Germinal center (tissue), 1 donor: ENCODE results near the gene SLIT3.

Experiments
- DNase-seq: peaks from one replicate; pipeline ENCODE4 v3.0.0; 2012; ENCODE audit warnings: mixed read lengths, low spot score

The SLIT3 gene

DNA sequence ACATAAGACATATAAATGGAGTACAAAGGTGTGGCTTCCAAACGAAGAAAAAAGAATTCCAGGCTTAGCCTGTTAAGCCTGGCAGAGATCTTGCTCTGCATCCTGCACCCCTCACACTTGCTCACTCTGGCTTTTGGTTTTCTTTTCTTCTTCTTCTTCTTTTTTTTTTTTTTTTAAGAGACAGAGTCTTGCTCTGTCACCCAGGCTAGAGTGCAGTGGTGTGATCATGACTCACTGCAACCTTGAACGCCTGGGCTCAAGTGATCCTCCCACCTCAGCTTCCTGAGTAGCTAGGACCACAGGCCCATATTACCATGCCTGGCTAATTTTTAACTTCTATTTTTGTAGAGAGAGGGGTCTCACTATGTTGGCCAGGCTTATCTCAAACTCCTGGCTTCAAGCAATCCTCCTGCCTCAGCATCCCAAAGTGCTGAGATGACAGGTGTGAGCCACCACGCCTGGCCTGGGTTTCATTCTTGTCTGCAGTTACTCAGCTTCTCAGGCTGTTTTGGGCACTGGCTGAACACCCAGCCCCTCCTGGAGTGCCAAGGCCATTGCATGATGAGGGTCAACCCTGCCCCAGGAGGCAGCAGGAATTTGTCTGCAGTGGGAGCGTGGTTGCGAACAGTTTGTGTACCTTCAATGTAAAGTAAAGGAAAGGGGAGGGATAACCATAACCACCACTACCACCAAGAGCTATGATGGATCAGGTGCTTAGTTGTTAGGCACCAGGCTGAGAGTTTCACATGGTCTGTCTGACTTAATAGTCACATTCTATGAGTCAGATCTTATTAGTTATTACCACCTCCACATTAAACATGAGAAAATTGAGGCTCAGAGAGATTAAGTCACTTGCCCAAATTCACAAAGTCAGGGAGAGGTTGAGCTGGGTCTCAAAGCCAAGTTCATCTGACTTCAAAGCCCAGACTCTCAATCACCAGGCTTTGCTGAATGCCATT is 502.6 kb downstream of the SLIT3 start:
- no peak for DNase-seq

GRCh38 chr5:168796593-168797580 is 504.1 kb downstream of the SLIT3 start:
- DNase-seq = no peak

DNA sequence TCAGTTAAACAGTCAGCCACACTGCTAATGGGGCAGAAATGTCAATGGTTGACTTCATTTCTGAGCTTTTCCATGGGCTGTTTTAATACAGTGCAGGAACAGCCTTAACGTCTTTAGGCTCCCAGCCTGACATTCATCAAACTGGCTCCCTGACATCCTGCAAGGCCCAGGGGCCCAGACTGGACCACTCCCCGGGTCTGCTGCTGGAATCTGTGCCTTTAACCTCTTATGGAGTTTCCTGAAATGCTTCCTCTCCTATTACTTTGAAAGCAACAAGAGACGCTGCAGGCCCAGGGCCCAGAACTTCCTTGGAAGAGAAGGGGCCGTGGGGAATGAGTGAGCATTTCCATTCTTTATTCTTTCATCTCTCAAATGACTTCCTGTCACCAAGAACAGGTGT is 504.9 kb downstream of the SLIT3 start:
- no peak for DNase-seq

DNA sequence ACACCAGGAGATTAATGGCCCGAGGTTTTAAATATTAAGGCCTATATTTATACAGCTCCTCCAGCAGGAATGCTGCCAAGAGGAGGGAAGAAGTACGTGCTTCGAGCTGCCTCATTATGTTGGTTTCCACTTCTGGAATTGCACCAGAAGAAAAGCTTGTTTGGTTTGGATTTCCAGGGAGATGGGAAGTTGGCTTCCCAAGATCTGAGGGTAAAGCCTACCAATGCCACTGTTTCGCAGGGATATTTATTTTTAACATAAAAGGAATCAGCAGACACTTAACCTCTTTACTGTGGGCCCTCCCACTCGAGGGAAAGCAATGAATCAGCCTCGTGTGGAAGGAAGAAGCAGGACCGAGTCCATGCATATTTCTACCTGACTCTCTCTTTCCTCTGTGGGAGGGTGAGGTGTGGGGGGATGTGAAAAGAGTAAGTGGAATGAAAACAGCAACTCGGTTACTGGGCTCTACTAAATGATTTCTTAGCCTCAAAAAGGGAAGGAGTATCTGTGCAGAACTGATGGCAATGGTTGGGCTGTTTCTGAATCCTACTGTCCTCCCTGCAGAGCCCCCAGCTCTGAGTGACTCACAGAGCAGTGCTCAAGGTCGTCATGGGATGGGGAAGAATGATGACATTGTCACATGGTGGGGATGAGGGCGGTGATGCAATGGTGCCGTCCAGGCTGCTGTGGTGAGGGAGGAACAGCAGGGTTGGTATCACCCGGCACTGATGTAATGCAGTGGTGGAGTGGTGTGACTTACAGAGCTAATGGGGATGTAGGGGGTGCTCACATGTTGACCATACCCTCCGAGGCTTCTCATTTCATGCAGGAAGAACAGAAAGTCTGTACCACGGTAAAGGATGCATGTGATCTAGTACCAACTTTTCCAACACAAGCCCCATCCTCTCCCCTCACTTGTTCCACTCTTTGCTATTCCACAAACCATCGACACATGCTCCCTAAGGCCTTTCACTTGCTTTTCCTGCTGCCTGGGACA is 506.8 kb downstream of the SLIT3 start:
- DNase-seq = no peak

- no peak for DNase-seq
Measured at GRCh38 chr5:168792678-168793077, 508.3 kb downstream of the SLIT3 start.

DNA sequence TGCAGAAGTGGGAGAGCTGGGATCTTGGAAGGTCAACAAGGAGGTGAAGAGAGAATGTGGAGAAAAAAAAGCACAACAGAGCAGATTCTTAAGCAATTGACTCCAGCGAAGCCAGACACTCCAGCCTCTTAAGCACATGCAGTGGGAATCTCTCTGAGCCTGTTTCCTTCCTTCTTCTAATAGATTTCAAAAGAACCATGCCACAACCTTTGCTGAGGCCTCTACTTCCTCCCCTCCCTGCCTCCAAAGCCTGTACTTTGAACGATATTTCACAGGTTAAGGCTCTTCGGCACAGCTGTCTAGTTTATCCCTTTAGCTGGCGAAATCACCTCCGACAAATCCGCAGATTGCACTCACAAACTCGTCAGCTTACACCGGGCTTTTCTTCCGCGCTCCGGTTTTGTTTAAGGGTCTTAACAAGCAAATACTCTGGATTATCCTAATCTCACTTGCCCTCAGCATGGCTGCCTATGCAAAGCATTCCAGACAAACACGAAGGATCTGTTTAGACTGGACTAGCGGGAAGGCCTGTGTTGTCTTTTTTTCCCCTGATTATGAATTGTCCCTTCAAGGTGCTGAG is 510.2 kb downstream of the SLIT3 start:
- no peak for DNase-seq

DNA sequence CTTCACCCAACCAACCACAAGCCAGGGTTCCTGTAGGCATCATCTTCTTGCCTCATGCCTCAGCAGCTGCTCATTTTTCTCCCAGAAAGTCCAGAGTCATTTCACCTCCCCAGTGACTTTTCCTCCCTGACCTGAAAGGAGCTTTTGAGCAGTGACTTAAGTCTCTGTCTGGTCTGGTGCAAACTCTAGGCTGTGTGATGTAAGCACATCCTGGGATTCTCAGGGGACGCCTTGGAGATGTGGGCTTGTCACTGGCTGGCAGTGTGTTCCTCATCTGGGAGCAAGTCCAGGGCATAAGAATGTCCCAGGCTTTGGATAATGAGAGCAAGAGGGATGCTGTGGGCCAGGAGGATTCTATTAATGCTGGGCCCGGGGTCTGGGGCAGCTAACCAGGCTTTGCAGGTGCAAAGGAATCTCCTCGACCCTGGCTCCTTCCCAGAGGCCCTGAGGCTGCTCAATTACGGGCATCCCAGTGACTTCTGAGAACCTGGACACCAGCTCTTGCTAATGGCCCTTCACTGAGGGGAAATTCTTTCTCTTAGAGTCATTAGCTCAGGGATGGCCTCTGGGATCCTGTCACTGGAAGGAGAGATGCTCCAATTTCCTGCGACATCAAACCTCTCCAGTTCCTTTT is 510.8 kb downstream of the SLIT3 start:
- DNase-seq = no peak

GRCh38 chr5:168788786-168789185 is 512.2 kb downstream of the SLIT3 start:
- no peak for DNase-seq

- no peak for DNase-seq
Measured at GRCh38 chr5:168788107-168788506, 512.8 kb downstream of the SLIT3 start.

GRCh38 chr5:168786147-168786546 is 514.8 kb downstream of the SLIT3 start:
- DNase-seq = no peak

DNA sequence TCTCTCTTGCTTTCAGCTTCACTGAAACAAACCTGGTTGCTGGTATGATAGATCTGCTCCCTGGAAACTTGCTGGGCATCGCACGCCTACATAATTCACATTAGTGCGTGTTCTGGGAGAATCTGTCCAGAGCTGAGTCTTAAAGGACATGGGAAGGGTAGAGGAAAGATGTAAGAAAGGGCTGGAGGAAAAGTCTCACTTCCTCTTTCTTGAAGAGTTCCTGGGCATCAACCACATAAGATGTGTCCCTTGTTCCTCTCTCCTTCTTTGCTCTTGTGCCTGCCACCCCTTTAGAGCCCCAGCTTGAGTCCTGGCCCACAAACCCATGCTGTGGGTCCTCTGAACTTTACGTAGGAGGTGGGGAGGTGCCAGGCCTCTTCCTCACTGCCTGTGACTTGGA is 516.5 kb downstream of the SLIT3 start:
- DNase-seq = no peak

DNA sequence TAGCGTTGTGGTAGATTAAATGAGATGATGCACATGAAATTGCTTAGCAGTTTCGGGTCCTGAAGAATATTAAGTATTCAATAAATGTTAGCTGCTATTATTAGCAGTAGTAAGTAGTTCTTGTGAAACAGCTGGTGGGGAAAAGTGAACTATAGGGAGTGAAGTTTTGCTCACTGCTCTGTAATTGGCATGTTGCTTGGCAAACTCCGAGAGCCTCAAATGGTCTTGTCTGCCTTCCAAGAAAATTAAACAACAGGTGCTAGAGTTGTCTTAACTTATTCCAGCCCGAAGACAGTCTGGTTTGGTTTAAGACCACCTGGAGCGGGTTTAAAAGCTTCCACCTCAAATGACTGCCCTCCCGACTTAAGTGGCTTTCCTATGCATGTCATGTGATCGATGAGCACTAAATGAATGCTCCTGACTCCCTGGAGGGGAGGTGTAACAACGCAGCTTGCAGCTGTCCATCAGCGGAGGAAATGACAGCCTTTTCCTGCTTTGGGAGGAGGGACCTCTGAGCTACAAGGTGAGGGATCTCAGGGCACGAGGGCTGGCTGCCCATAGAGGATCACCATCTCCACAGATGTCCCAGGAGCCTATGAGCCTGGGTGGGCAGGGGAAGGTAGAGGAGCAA is 518.9 kb downstream of the SLIT3 start:
- DNase-seq = no peak

DNA sequence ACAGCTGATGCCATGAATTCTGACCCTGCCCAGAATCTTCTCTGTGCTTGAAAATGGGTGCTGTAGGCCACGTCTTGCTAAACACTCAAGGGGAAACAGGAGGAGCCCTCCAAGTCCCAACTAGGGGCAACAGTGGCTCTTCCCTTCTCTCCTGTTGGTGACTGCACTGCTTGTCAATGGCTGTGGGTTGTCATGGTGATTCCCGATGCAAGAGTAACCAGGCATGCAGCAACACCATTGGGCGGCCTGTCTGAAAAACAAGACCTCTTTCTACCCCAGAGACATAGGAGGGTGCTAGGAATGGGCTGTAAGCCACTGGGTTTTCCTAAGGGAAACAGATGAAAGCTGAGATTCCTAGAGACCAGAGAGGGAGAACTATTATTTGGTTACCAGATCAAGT is 520.1 kb downstream of the SLIT3 start:
- no peak for DNase-seq

GRCh38 chr5:168779333-168779732 is 521.6 kb downstream of the SLIT3 start:
- DNase-seq = no peak

- no peak for DNase-seq
Measured at GRCh38 chr5:168778536-168778935, 522.4 kb downstream of the SLIT3 start.

GRCh38 chr5:168777651-168778050 is 523.3 kb downstream of the SLIT3 start:
- DNase-seq = no peak

GRCh38 chr5:168776070-168776469 is 524.9 kb downstream of the SLIT3 start:
- no peak for DNase-seq

DNA sequence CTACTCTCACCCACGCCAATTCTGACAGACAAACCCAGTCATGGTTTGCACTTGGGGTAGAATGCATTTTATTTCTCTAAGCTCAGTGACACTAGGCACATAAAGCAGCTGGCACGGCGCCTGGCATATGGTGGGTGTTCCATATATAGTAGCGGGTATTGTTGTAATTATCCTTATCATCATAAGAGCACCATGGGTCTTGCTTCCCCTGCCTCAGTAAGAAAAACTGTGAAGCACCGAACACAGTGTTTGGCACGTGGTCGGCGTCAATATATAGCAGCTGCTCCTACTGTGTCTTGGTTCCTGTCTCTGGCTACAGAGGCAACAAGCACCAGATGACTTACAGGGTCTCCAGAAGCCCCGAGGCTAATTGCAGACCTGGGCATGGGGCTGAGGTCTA is 527.7 kb downstream of the SLIT3 start:
- DNase-seq = no peak

- DNase-seq = no peak
Measured at GRCh38 chr5:168772316-168772961, 528.5 kb downstream of the SLIT3 start.

- no peak for DNase-seq
Measured at GRCh38 chr5:168771678-168772077, 529.3 kb downstream of the SLIT3 start.
